A549 (cell line): ENCODE results near the gene MS4A4E.

ENCODE experiments used
- CEBPB ChIP-seq, 2 experiments: fragments of >200 bp in 1 of 2; sonication (Bioruptor Twin) in 1 of 2; formaldehyde crosslinking in 1 of 2; IDR thresholded peaks; 2 replicates each; pipeline ENCODE4 v1.6.1; 2012 to 2016
- CHD2 ChIP-seq: fragments of 150-350 bp; IDR thresholded peaks from 2 replicates; pipeline ENCODE4 v1.6.1; 2014; ENCODE audit warnings: low read length; ENCODE audit not compliant: partially characterized antibody
- EP300 ChIP-seq, 2 experiments: fragments of >200 bp; sonication (Bioruptor Twin); formaldehyde crosslinking; IDR thresholded peaks; 2 replicates in 1 of 2; 3 replicates in 1 of 2; pipeline ENCODE4 v1.6.1; 2016 to 2017
- FOSL2 ChIP-seq, 2 experiments: fragments of 450-650 bp in 1 of 2; fragments of >200 bp in 1 of 2; sonication (Bioruptor Twin) in 1 of 2; formaldehyde crosslinking; IDR thresholded peaks; 2 replicates each; pipeline versions ENCODE4 v1.5.0 to v1.6.1; 2016 to 2020; ENCODE audit warnings: mild to moderate bottlenecking in 1 of 2, moderate library complexity in 1 of 2
- HOXA7 ChIP-seq: fragments of 250-450 bp; sonication (Bioruptor Pico); IDR thresholded peaks from 2 replicates; pipeline ENCODE4 v1.5.0; 2020; ENCODE audit warnings: mild to moderate bottlenecking, moderate library complexity
- KDM1A ChIP-seq: fragments of 200-600 bp; sonication (generic); IDR thresholded peaks from 2 replicates; pipeline ENCODE4 v1.6.1; 2016; ENCODE audit warnings: low read depth, mild to moderate bottlenecking
- POLR2AphosphoS2 ChIP-seq: conservative IDR thresholded peaks from 2 replicates; pipeline ENCODE4 v1.6.1; 2012; ENCODE audit warnings: low read length, improper control_type of control experiment, inconsistent platforms
- RAD21 ChIP-seq, 2 experiments: fragments of >200 bp in 1 of 2; sonication (Bioruptor Twin) in 1 of 2; formaldehyde crosslinking in 1 of 2; IDR thresholded peaks in 1 of 2; conservative IDR thresholded peaks in 1 of 2; 2 replicates in 1 of 2; 3 replicates in 1 of 2; pipeline ENCODE4 v1.6.1; 2012 to 2018; ENCODE audit warnings: inconsistent platforms in 1 of 2
- SMC3 ChIP-seq: fragments of >200 bp; sonication (Bioruptor Twin); formaldehyde crosslinking; IDR thresholded peaks from 3 replicates; pipeline ENCODE4 v1.6.1; 2018; ENCODE audit warnings: inconsistent platforms
- TF ChIP-seq, protein P1 (sequence below): fragments of >200 bp; sonication (Bioruptor Twin); formaldehyde crosslinking; IDR thresholded peaks from 3 replicates; pipeline ENCODE4 v1.5.1; 2016
- TF ChIP-seq, protein P2 (sequence below): fragments of 450-650 bp; IDR thresholded peaks from 2 replicates; pipeline ENCODE4 v1.6.1; 2014; ENCODE audit warnings: antibody characterized with exemption
- TF ChIP-seq, protein P3 (sequence below): fragments of 250-450 bp; sonication (Bioruptor Pico); IDR thresholded peaks from 2 replicates; pipeline ENCODE4 v1.5.0; 2020; ENCODE audit warnings: low read depth, mild to moderate bottlenecking, moderate library complexity

DNA sequence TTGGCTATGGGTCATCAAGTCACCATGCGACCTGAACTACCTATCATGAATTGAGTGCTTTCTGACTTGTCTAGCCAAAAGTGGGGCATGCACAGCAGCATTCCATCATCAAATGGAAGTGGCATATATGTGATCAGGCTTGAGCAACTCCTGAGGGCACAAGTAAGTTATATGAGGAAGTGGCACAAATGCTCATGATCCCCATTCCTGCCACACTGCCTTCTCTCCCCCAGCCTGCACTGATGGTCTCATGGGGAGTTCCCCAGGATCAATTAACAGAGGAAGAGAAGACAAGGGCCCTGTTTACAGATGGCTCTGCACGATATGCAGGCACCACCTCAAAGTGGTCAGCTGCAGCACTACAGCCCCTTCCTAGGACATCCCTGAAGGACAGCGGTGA is 21.8 kb downstream of the MS4A4E start:
- TF ChIP-seq, protein P1, sequence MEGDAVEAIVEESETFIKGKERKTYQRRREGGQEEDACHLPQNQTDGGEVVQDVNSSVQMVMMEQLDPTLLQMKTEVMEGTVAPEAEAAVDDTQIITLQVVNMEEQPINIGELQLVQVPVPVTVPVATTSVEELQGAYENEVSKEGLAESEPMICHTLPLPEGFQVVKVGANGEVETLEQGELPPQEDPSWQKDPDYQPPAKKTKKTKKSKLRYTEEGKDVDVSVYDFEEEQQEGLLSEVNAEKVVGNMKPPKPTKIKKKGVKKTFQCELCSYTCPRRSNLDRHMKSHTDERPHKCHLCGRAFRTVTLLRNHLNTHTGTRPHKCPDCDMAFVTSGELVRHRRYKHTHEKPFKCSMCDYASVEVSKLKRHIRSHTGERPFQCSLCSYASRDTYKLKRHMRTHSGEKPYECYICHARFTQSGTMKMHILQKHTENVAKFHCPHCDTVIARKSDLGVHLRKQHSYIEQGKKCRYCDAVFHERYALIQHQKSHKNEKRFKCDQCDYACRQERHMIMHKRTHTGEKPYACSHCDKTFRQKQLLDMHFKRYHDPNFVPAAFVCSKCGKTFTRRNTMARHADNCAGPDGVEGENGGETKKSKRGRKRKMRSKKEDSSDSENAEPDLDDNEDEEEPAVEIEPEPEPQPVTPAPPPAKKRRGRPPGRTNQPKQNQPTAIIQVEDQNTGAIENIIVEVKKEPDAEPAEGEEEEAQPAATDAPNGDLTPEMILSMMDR: no peak
- TF ChIP-seq POLR2AphosphoS2: no peak
- TF ChIP-seq, protein P2, sequence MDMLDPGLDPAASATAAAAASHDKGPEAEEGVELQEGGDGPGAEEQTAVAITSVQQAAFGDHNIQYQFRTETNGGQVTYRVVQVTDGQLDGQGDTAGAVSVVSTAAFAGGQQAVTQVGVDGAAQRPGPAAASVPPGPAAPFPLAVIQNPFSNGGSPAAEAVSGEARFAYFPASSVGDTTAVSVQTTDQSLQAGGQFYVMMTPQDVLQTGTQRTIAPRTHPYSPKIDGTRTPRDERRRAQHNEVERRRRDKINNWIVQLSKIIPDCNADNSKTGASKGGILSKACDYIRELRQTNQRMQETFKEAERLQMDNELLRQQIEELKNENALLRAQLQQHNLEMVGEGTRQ: no peak
- TF ChIP-seq CEBPB (IDR thresholded peaks at IDR 0.05): no peak
- no peak for TF ChIP-seq RAD21 (conservative IDR thresholded peaks at IDR 0.05 in 1 of 2, IDR thresholded peaks at IDR 0.05 in 1 of 2)
- TF ChIP-seq SMC3: no peak
- no peak for TF ChIP-seq KDM1A
- TF ChIP-seq HOXA7 (CRISPR knock-in tag): no peak
- no peak for TF ChIP-seq CHD2
- TF ChIP-seq, protein P3, sequence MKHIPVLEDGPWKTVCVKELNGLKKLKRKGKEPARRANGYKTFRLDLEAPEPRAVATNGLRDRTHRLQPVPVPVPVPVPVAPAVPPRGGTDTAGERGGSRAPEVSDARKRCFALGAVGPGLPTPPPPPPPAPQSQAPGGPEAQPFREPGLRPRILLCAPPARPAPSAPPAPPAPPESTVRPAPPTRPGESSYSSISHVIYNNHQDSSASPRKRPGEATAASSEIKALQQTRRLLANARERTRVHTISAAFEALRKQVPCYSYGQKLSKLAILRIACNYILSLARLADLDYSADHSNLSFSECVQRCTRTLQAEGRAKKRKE (CRISPR knock-in tag): no peak
- no peak for TF ChIP-seq EP300 (IDR thresholded peaks at IDR 0.05)
- no peak for TF ChIP-seq FOSL2 (IDR thresholded peaks at IDR 0.05)
- TF ChIP-seq FOSL2 (CRISPR knock-in tag; IDR thresholded peaks at IDR 0.05): no peak
